RWPE2 (cell line): ENCODE data around the gene VPS35L.

Experiments used
- ATAC-seq: fragments of 200-7000 bp; cut with Tn5 transposase; 3 replicates; pipeline ENCODE4 v1.9.1; 2021; ENCODE audit warnings: low read depth
- DNase-seq: peaks from one replicate; pipeline ENCODE4 v3.0.0-alpha.2; 2020; ENCODE audit warnings: low spot score
- H3K27ac ChIP-seq: fragments of 450-650 bp; 2 replicates; pipeline ENCODE4 v1.5.1; 2017; ENCODE audit warnings: mild to moderate bottlenecking; ENCODE audit not compliant: poor library complexity, severe bottlenecking
- H3K27me3 ChIP-seq: fragments of 250-450 bp; sonication (Bioruptor Pico); 2 replicates; pipeline ENCODE4 v1.5.1; 2021; ENCODE audit warnings: mild to moderate bottlenecking, moderate library complexity; ENCODE audit not compliant: insufficient read depth, poor library complexity, severe bottlenecking
- H3K36me3 ChIP-seq: fragments of 250-450 bp; sonication (Bioruptor Pico); 2 replicates; pipeline ENCODE4 v1.5.1; 2020; ENCODE audit warnings: low read depth, mild to moderate bottlenecking, moderate library complexity
- H3K4me1 ChIP-seq: fragments of 250-450 bp; sonication (Bioruptor Pico); 2 replicates; pipeline ENCODE4 v1.5.1; 2021; ENCODE audit warnings: mild to moderate bottlenecking, moderate library complexity; ENCODE audit not compliant: insufficient read depth, poor library complexity, severe bottlenecking
- H3K4me3 ChIP-seq: fragments of 250-450 bp; sonication (Bioruptor Pico); 2 replicates; pipeline ENCODE4 v1.5.1; 2021; ENCODE audit warnings: mild to moderate bottlenecking, moderate library complexity; ENCODE audit not compliant: severe bottlenecking
- H3K9me3 ChIP-seq: fragments of 250-450 bp; sonication (Bioruptor Pico); 2 replicates; pipeline ENCODE4 v1.5.1; 2021; ENCODE audit warnings: mild to moderate bottlenecking, moderate library complexity; ENCODE audit not compliant: severe bottlenecking
- CTCF ChIP-seq: fragments of 450-650 bp; IDR thresholded peaks from one replicate; pipeline ENCODE4 v1.5.1; 2017; ENCODE audit warnings: mild to moderate bottlenecking, moderate library complexity; ENCODE audit not compliant: poor library complexity, severe bottlenecking

The VPS35L gene

GRCh38 chr16:19616241-19616640 is 60.7 kb downstream of the VPS35L start:
- H3K27ac ChIP-seq = no peak overlapping the region
- no peaks in the 10 kb centered on the region for H3K36me3 ChIP-seq
- H3K4me3 ChIP-seq = no peak overlapping the region
- no peaks in the 10 kb centered on the region for H3K27me3 ChIP-seq
- TF ChIP-seq CTCF = no peak
- no peaks in the 10 kb centered on the region for H3K4me1 ChIP-seq
- no peak for DNase-seq
- no peaks in the 10 kb centered on the region for H3K9me3 ChIP-seq
- ATAC-seq = no peak

GRCh38 chr16:19618876-19619275 is 63.4 kb downstream of the VPS35L start:
- no peak for TF ChIP-seq CTCF

GRCh38 chr16:19621445-19621844 is 65.9 kb downstream of the VPS35L start:
- no peaks in the 10 kb centered on the region for H3K27me3 ChIP-seq
- no peak for DNase-seq
- no peak overlapping the region for H3K4me3 ChIP-seq
- H3K36me3 ChIP-seq = peaks cover 5% of the 10 kb centered on the region
- no peak overlapping the region for H3K27ac ChIP-seq
- TF ChIP-seq CTCF = no peak
- no peak for ATAC-seq
- no peaks in the 10 kb centered on the region for H3K9me3 ChIP-seq
- H3K4me1 ChIP-seq = no peaks in the 10 kb centered on the region

More at GRCh38 chr16:19618876-19619275, 63.4 kb downstream of the VPS35L start:
- Histone ChIP-seq H3K36me3 (no peaks in the 10 kb centered on the region), H3K9me3 (no peaks in the 10 kb centered on the region), H3K27ac (no peak overlapping the region), H3K27me3 (no peaks in the 10 kb centered on the region), H3K4me1 (no peaks in the 10 kb centered on the region), H3K4me3 (no peak overlapping the region)
- ATAC-seq (no peak), DNase-seq (no peak)

- Histone ChIP-seq H3K4me3 (no peak overlapping the region), H3K27ac (no peak overlapping the region), H3K4me1 (no peaks in the 10 kb centered on the region), H3K27me3 (no peaks in the 10 kb centered on the region), H3K36me3 (peaks cover 5% of the 10 kb centered on the region), H3K9me3 (no peaks in the 10 kb centered on the region)
- ATAC-seq (no peak), DNase-seq (no peak)
- TF ChIP-seq CTCF = no peak
Observed at GRCh38 chr16:19625039-19625438, 69.5 kb downstream of the VPS35L start.

- ATAC-seq (no peak), DNase-seq (no peak)
- H3K4me1 ChIP-seq = peaks cover 3% of the 10 kb centered on the region
- H3K27ac ChIP-seq = no peak overlapping the region
- TF ChIP-seq CTCF = no peak
- H3K4me3 ChIP-seq = no peak overlapping the region
- H3K36me3 ChIP-seq = peaks cover 14% of the 10 kb centered on the region; the same call in 1 of the 2 replicates
- H3K27me3 ChIP-seq = no peaks in the 10 kb centered on the region
- H3K9me3 ChIP-seq = no peaks in the 10 kb centered on the region
Observed at GRCh38 chr16:19636436-19637267, 81.1 kb downstream of the VPS35L start.
